K562 treated with DMSO at 1 percent for 24 hours (cell line): ENCODE results near the gene RHEX. TPM values are rescaled to one million over a fixed set of nuclear protein-coding genes. Genes with fewer than 3 reads are reported as not detected.

Experiments
- total RNA-seq: library from RNA; unstranded; fragments of 300-600 nt; gene quantifications from 2 replicates; pipeline ENCODE4 v1.2.3, GENCODE V29; 2022; ENCODE audit warnings: low read depth; ENCODE audit not compliant: insufficient read depth

Gene RHEX, protein sequence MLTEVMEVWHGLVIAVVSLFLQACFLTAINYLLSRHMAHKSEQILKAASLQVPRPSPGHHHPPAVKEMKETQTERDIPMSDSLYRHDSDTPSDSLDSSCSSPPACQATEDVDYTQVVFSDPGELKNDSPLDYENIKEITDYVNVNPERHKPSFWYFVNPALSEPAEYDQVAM
- not detected in 2 replicates for total RNA-seq

DNA sequence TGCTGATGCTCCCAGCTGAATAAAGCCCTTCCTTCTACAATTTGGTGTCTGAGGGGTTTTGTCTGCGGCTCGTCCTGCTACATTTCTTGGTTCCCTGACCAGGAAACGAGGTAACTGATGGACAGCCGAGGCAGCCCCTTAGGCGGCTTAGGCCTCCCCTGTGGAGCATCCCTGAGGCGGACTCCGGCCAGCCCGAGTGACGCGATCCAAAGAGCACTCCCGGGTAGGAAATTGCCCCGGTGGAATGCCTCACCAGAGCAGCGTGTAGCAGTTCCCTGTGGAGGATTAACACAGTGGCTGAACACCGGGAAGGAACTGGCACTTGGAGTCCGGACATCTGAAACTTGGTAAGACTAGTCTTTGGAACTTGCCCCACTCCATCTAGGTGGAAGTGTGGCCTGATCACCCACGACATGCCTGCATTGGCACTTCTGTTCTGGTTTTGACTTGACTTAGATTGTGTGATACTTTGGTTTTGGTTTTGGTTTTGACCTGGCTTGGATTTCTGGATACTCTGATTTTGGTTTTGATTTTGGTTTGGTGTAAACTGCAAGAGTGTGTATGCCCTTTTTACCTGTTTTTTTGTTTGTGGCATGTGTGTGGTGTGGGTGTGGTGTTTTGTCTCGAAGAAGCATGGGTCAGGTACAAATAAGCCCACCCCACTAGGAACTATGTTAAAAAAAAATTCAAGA lies at the start of gene RHEX:
Gene RHEX, plus strand, starts transcription at position 255 of the 692 bp plus-strand sequence. CDS start 44,656 bp downstream, outside the sequence.

DNA sequence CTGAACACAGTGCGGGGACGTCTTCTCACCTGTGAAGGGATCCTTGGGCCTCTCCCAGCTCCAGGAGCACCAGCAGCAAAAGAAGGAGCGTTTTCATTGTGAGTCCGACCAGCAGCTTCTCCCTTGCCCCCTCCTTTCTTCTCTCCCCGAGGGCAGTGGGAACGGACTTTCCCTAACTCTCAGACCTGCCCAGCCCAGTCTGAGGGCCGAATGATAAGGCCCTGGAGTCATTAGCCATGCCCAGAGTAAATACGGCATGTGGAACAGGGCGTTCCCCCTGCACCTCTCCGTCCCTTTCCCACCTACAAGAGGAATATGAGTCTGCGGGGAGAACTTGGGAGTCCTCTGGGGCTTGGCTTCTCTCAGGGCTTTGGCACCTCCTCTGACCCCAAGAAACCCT lies 29.3 kb upstream of the RHEX start, which contains the start of gene CTSE:
Gene CTSE, minus strand, starts transcription at position 201 of the 400 bp plus-strand sequence. Its CDS starts 104 bp downstream, at position 97.

DNA sequence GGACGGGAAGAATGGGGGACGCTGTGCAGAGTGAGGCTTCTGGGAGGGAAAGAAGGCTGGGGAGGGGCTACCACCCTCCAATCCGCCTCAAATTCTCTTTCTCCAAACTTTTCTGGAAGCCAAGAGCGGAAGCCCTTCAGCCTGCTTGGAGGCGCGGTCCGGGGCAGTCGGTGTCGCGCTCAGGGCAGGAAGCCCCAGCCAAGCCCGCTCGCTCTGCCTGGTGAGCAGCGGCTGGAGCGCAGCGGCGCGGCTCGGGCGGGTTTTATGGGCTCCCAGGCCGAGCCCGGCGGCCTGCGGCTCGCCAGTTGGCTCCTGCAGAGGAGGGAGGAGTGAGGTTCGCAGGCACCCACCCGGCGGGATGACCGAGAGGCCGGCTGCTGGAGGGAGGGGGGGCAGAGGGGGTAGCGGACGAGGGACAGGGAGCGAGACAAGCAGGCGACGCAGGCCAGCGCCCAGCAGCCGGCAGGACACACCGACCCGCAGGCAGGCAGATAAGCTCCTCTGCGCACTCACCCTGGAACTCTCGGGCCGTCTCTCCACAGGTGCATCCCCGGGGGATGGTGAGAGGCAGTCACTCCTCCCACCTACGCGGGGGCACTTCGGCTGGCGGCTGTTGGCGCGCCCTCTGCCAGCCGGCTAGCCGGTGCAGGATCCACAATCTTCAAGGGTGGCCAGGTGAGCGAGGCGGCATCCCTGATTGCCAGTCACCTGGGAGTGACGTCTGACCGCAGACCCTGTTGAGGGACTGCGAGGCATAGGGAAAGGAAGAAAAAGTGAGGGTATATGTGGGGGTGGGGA lies 64.4 kb downstream of the RHEX start, which contains the start of gene AVPR1B:
Gene AVPR1B, minus strand, starts transcription at position 238 of the 798 bp plus-strand sequence. CDS start 498 bp downstream, outside the sequence.

Other genes starting within 250 kb of the RHEX start
- 9.5 and 10.8 TPM in 2 replicates for gene SLC41A1, start 240.0 kb upstream of the RHEX start, total RNA-seq
- gene PM20D1, start 203.0 kb upstream of the RHEX start, total RNA-seq = not detected in 2 replicates
- gene SLC26A9, start 109.7 kb upstream of the RHEX start, total RNA-seq = 0.06 and 0.21 TPM in 2 replicates
- not detected in 2 replicates for gene RAB7B, start 49.8 kb upstream of the RHEX start, total RNA-seq
- gene CTSE, start 29.3 kb upstream of the RHEX start, total RNA-seq = not detected in 2 replicates
- not detected in 2 replicates for gene AVPR1B, start 64.2 kb downstream of the RHEX start, total RNA-seq
- gene FAM72A, start 149.7 kb downstream of the RHEX start, total RNA-seq = 10.1 and 12.1 TPM in 2 replicates
- gene SRGAP2, start 150.4 kb downstream of the RHEX start, total RNA-seq = 59.8 and 60.3 TPM in 2 replicates